PFSK-1 (cell line): ENCODE data around the gene CD300LB.

Experiments
- FOXP2 ChIP-seq: optimal IDR thresholded peaks from 2 replicates; pipeline ENCODE3; 2011; ENCODE audit warnings: borderline replicate concordance, control low read depth, inconsistent platforms; ENCODE audit not compliant: insufficient read depth; ENCODE audit errors: extremely low read length, extremely low read depth
- POLR2AphosphoS5 ChIP-seq: IDR thresholded peaks from 2 replicates; pipeline ENCODE4 v1.6.1; 2012; ENCODE audit warnings: low read depth, mild to moderate bottlenecking, control low read depth, low read length, moderate library complexity
- SIN3A ChIP-seq: IDR thresholded peaks from 2 replicates; pipeline ENCODE4 v1.6.1; 2012; ENCODE audit warnings: mild to moderate bottlenecking, low read length, moderate library complexity, borderline replicate concordance; ENCODE audit not compliant: insufficient read depth
- TAF1 ChIP-seq: IDR thresholded peaks from 2 replicates; pipeline ENCODE4 v1.6.1; 2012; ENCODE audit warnings: low read length, control low read depth, borderline replicate concordance; ENCODE audit not compliant: insufficient read depth
- TF ChIP-seq, protein P1 (sequence below), 2 experiments: IDR thresholded peaks; 2 replicates each; pipeline versions ENCODE4 v1.6.1 to v1.8.0; 2011 to 2012; ENCODE audit warnings: low read depth in 2 of 2, low read length in 2 of 2, control low read depth in 1 of 2, inconsistent platforms in 1 of 2, mild to moderate bottlenecking in 1 of 2, moderate library complexity in 1 of 2; ENCODE audit not compliant: insufficient read depth in 1 of 2

The CD300LB gene

DNA sequence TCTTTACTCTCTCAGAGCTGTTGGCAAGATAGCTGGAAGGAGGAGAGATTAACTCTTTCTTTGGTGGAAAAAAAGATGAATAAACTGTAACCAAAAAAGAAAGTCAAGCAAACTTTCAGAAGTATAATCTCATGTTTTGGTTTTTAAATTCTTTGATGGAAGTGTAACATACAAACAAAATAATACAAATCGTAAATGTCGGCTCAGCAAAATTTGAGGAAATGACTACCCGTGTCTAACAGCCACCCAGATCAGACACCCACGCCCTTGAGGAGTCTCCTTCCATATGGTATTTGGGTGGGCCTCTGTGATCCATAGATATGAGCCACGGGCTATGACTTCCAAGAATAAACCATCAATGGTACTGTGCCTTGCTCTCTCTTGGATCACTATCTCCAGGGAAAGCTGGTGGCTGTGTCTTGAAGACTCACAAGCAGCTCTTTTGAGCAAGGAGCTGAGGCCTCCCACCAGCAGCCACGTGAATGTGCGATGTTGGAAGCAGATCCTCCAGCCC lies 24.2 kb upstream of the CD300LB start:
- TF ChIP-seq SIN3A (no peak), FOXP2 (no peak), TAF1 (no peak), POLR2AphosphoS5 (no peak)
- TF ChIP-seq, protein P1, sequence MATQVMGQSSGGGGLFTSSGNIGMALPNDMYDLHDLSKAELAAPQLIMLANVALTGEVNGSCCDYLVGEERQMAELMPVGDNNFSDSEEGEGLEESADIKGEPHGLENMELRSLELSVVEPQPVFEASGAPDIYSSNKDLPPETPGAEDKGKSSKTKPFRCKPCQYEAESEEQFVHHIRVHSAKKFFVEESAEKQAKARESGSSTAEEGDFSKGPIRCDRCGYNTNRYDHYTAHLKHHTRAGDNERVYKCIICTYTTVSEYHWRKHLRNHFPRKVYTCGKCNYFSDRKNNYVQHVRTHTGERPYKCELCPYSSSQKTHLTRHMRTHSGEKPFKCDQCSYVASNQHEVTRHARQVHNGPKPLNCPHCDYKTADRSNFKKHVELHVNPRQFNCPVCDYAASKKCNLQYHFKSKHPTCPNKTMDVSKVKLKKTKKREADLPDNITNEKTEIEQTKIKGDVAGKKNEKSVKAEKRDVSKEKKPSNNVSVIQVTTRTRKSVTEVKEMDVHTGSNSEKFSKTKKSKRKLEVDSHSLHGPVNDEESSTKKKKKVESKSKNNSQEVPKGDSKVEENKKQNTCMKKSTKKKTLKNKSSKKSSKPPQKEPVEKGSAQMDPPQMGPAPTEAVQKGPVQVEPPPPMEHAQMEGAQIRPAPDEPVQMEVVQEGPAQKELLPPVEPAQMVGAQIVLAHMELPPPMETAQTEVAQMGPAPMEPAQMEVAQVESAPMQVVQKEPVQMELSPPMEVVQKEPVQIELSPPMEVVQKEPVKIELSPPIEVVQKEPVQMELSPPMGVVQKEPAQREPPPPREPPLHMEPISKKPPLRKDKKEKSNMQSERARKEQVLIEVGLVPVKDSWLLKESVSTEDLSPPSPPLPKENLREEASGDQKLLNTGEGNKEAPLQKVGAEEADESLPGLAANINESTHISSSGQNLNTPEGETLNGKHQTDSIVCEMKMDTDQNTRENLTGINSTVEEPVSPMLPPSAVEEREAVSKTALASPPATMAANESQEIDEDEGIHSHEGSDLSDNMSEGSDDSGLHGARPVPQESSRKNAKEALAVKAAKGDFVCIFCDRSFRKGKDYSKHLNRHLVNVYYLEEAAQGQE (IDR thresholded peaks at IDR 0.05; ENCODE audit: insufficient read depth in 1 of 2, low read depth in 2 of 2, low read length in 2 of 2): no peak

DNA sequence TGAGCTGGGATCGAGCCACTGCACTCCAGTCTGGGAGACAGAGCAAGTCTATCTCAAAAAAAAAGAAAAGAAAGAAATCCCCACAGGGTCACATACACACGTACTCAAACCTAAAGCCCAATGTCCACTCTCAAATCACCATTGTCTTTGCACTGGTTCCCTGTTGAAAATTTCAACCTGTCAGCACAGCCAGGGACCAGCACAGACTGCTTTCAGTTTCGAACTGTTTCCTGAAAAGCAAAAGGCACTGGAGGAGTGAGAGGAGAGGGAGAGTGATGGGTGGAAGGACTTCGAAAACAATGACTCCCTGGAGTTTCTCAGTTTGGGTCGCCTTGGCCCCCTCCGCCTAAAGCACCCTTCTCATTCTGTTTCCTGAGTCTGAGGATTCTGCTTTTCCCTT lies 23.6 kb upstream of the CD300LB start:
- TF ChIP-seq, protein P1 (IDR thresholded peaks at IDR 0.05; ENCODE audit: insufficient read depth in 1 of 2, low read depth in 2 of 2, low read length in 2 of 2): no peak
- TF ChIP-seq SIN3A (no peak), POLR2AphosphoS5 (no peak), FOXP2 (no peak), TAF1 (no peak)

DNA sequence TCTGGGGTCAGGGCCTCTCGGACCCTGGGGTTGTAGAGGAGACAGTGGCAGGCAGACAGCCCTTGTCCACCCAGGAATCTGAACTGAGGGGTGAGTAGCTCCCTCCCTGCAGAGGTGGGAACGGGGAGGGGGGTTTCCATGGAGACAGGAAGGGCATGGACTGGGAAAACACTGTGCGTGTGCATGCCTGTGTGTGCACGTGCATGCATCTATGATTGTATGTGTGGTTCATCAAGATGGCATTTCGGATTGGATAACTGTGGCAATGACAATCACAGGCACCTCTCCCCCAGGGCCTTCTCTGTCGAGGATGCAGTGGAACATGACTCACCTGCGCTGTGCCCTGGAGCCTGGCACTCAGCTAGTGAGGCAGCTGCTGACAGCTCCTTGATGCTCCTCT lies 20.8 kb upstream of the CD300LB start:
- TF ChIP-seq FOXP2 (no peak), SIN3A (no peak), TAF1 (no peak), POLR2AphosphoS5 (no peak)
- TF ChIP-seq, protein P1 (IDR thresholded peaks at IDR 0.05; ENCODE audit: insufficient read depth in 1 of 2, low read depth in 2 of 2, low read length in 2 of 2): no peak

DNA sequence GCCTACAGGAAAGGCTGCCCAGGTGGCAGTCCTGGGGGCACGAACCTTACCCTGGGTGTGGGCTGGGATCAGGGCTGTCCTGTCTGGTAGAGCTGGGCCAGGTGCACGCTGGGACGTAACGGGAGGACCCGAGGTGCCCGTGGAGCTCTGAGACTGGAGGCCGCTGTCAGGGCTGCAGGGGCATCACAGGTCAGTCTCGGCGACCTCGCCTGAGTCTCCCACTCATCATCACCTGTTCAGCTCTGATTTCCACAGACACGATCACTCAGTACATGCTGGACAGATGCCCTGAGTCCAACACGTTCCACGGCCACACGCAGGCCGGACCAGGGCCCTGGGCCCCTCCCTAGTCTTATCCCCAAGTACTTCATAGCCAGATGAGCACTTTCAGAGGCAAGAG lies 19.3 kb upstream of the CD300LB start:
- TF ChIP-seq SIN3A (no peak), FOXP2 (no peak), TAF1 (no peak), POLR2AphosphoS5 (no peak)
- TF ChIP-seq, protein P1 (IDR thresholded peaks at IDR 0.05; ENCODE audit: insufficient read depth in 1 of 2, low read depth in 2 of 2, low read length in 2 of 2): no peak

DNA sequence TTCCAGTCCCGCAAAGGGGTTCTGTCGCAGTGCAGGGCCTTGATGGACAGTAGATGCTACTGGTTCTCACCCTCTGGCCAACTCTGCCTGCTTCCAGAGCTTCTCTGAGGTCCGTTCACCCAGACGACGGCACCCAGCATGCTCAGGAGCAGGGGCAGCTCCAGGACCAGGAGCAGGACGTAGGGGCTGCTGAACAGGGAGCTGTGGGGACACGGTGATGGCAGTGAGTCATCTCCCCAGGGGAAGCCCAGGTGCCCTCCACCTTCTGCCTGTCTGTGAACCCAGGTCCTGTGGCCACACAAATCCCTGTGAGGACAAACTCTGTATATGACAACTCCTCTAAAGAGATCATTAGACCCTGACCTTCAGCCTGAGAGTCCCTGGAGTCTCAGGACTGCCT lies 18.1 kb upstream of the CD300LB start:
- TF ChIP-seq POLR2AphosphoS5 (no peak), SIN3A (no peak), FOXP2 (no peak), TAF1 (no peak)
- TF ChIP-seq, protein P1 (IDR thresholded peaks at IDR 0.05; ENCODE audit: insufficient read depth in 1 of 2, low read depth in 2 of 2, low read length in 2 of 2): no peak
